CD4-positive, alpha-beta T cell treated with Interleukin-15 for 4 hours (primary cell): ENCODE measurements around the gene CALU.

Experiments
- DNase-seq: peaks from one replicate; pipeline ENCODE4 v3.0.0-alpha.2; 2020; ENCODE audit warnings: low spot score

The CALU gene

GRCh38 chr7:128752251-128752650 is 13.1 kb downstream of the CALU start:
- DNase-seq: no peak

GRCh38 chr7:128755075-128755818 is 16.1 kb downstream of the CALU start:
- no peak for DNase-seq

GRCh38 chr7:128755819-128756476 is 16.8 kb downstream of the CALU start:
- no peak for DNase-seq

GRCh38 chr7:128757203-128757602 is 18.0 kb downstream of the CALU start:
- no peak for DNase-seq

- DNase-seq: no peak
Measured at GRCh38 chr7:128758553-128758952, 19.4 kb downstream of the CALU start.

- no peak for DNase-seq
Measured at GRCh38 chr7:128759242-128759641, 20.1 kb downstream of the CALU start.

- no peak for DNase-seq
Measured at GRCh38 chr7:128763541-128763940, 24.4 kb downstream of the CALU start.

GRCh38 chr7:128767475-128768110 is 28.4 kb downstream of the CALU start:
- no peak for DNase-seq

GRCh38 chr7:128770233-128770632 is 31.1 kb downstream of the CALU start:
- no peak for DNase-seq

GRCh38 chr7:128773604-128774003 is 34.4 kb downstream of the CALU start:
- DNase-seq: no peak

GRCh38 chr7:128774029-128774689 is 35.0 kb downstream of the CALU start:
- DNase-seq: no peak

GRCh38 chr7:128774921-128775320 is 35.8 kb downstream of the CALU start:
- DNase-seq: no peak

GRCh38 chr7:128775744-128776474 is 36.8 kb downstream of the CALU start, which contains the start of gene OPN1SW:
Gene OPN1SW, minus strand, starts transcription at chr7:128775794. Its CDS starts 13 bp downstream, at chr7:128775781.
- no peak for DNase-seq

- DNase-seq: no peak
Measured at GRCh38 chr7:128777156-128778123, 38.3 kb downstream of the CALU start.

- DNase-seq: no peak
Measured at GRCh38 chr7:128778946-128779345, 39.8 kb downstream of the CALU start.

GRCh38 chr7:128781126-128781525 is 42.0 kb downstream of the CALU start:
- DNase-seq: no peak

- DNase-seq: no peak
Measured at GRCh38 chr7:128781851-128782250, 42.7 kb downstream of the CALU start.

GRCh38 chr7:128783143-128783861 is 44.1 kb downstream of the CALU start:
- DNase-seq: no peak

- DNase-seq: no peak
Measured at GRCh38 chr7:128785738-128786137, 46.6 kb downstream of the CALU start.
